ENCODE measurements around the gene MUCL3.
A peak's percentile ranks its signal among the peaks of the same experiment; 100 is the strongest.
"Not testable (repeated sequence)": the region's sequence is repeated elsewhere in the genome, so short reads cannot be mapped to it uniquely, and the experiment has no call there.

The MUCL3 gene

GRCh38 chr6:30907758-30908591 lies 32.8 kb upstream of the MUCL3 start, which contains the start of gene GTF2H4 (continued):
- TF ChIP-seq CREB5 (CRISPR knock-in tag; IDR thresholded peaks at IDR 0.05; ENCODE audit: low read depth) (0 out of 2 replicates have a peak, but pooled peaks have one; percentile 56), ZFP3 (CRISPR knock-in tag; IDR thresholded peaks at IDR 0.05) (peak; percentile 59; the same call in 1 of the 2 replicates), CSDC2 (CRISPR knock-in tag; IDR thresholded peaks at IDR 0.05) (no peak; the same call in 1 of the 2 replicates), ZNF70 (CRISPR knock-in tag; IDR thresholded peaks at IDR 0.05) (peak; percentile 63; the same call in 1 of the 2 replicates)

GRCh38 chr6:30908700-30909099 lies 32.1 kb upstream of the MUCL3 start:
- TF ChIP-seq TCF4 (CRISPR knock-in tag; IDR thresholded peaks at IDR 0.05; ENCODE audit: borderline replicate concordance): no peak
- TF ChIP-seq ZNF565 (CRISPR knock-in tag; conservative IDR thresholded peaks at IDR 0.05; ENCODE audit: low read depth): no peak
- TF ChIP-seq ZFP30 (CRISPR knock-in tag; IDR thresholded peaks at IDR 0.05): no peak
- no peak for TF ChIP-seq PATZ1 (CRISPR knock-in tag; IDR thresholded peaks at IDR 0.05; ENCODE audit: borderline replicate concordance)
- TF ChIP-seq PPARA (CRISPR knock-in tag; IDR thresholded peaks at IDR 0.05; ENCODE audit: borderline replicate concordance): no peak
- no peak for TF ChIP-seq ISL1 (CRISPR knock-in tag; IDR thresholded peaks at IDR 0.05)
- TF ChIP-seq ZNF8 (CRISPR knock-in tag; IDR thresholded peaks at IDR 0.05): no peak
- no peak for TF ChIP-seq ZFP3 (CRISPR knock-in tag; IDR thresholded peaks at IDR 0.05)
- no peak for TF ChIP-seq ESRRG (CRISPR knock-in tag; IDR thresholded peaks at IDR 0.05)
- TF ChIP-seq CREB5 (CRISPR knock-in tag; IDR thresholded peaks at IDR 0.05; ENCODE audit: low read depth): no peak
- no peak for TF ChIP-seq CSRNP3 (CRISPR knock-in tag; IDR thresholded peaks at IDR 0.05)
- TF ChIP-seq ZNF70 (CRISPR knock-in tag; IDR thresholded peaks at IDR 0.05): no peak
- no peak for TF ChIP-seq OSR1 (CRISPR knock-in tag; IDR thresholded peaks at IDR 0.05)
- TF ChIP-seq POU6F1 (CRISPR knock-in tag; IDR thresholded peaks at IDR 0.05; ENCODE audit: borderline replicate concordance, low read depth): no peak
- TF ChIP-seq ARNTL (CRISPR knock-in tag; IDR thresholded peaks at IDR 0.05; ENCODE audit: borderline replicate concordance, low read depth): no peak

GRCh38 chr6:30910473-30910872 lies 30.3 kb upstream of the MUCL3 start:
- not testable (repeated sequence) for ATAC-seq

More at GRCh38 chr6:30908700-30909099, 32.1 kb upstream of the MUCL3 start:
- no peak for ATAC-seq

GRCh38 chr6:30912746-30913520 lies 27.8 kb upstream of the MUCL3 start:
- no peak for TF ChIP-seq TSHZ2 (CRISPR knock-in tag; IDR thresholded peaks at IDR 0.05)
- TF ChIP-seq ZNF8 (CRISPR knock-in tag; IDR thresholded peaks at IDR 0.05): no peak
- no peak for TF ChIP-seq ZNF565 (CRISPR knock-in tag; conservative IDR thresholded peaks at IDR 0.05; ENCODE audit: low read depth)
- ATAC-seq: no peak

Data from SK-N-SH treated with all-trans-retinoic acid at 6 μM for 48 hours (cell line).